GM23338 (cell line): ENCODE measurements around the gene TLE3. TPM values are rescaled to one million over a fixed set of nuclear protein-coding genes. Genes with fewer than 3 reads are reported as not detected.

Experiments used
- ATAC-seq: fragments of 200-7000 bp; cut with Tn5 transposase; 3 replicates; pipeline ENCODE4 v1.9.1; 2020
- DNase-seq: peaks from one replicate; pipeline ENCODE4 v3.0.0-alpha.2; 2015; ENCODE audit warnings: low spot score
- H2AFZ ChIP-seq: fragments of 200-600 bp; sonication (generic); 2 replicates; pipeline ENCODE4 v1.8.0; 2016; ENCODE audit warnings: antibody characterized with exemption, mild to moderate bottlenecking, moderate library complexity
- H3F3A ChIP-seq: fragments of 200-600 bp; sonication (generic); replicated peaks from 2 replicates; pipeline ENCODE4 v1.8.0; 2017; ENCODE audit warnings: antibody characterized with exemption, mixed run types, low read depth
- H3K27ac ChIP-seq: fragments of 200-600 bp; sonication (generic); 2 replicates; pipeline ENCODE4 v1.6.1; 2016; ENCODE audit warnings: low read depth
- H3K27me3 ChIP-seq: fragments of 200-600 bp; sonication (generic); 2 replicates; pipeline ENCODE4 v1.8.0; 2016; ENCODE audit warnings: mild to moderate bottlenecking, mixed run types, moderate library complexity; ENCODE audit not compliant: insufficient read depth
- H3K36me3 ChIP-seq: fragments of 200-600 bp; sonication (generic); 2 replicates; pipeline ENCODE4 v1.8.0; 2016; ENCODE audit warnings: mild to moderate bottlenecking; ENCODE audit not compliant: insufficient read depth
- H3K4me1 ChIP-seq: fragments of 200-600 bp; sonication (generic); 2 replicates; pipeline ENCODE4 v1.8.0; 2016; ENCODE audit warnings: mild to moderate bottlenecking, moderate library complexity; ENCODE audit not compliant: insufficient read depth
- H3K4me2 ChIP-seq: fragments of 200-600 bp; sonication (generic); 2 replicates; pipeline ENCODE4 v1.7.1; 2017; ENCODE audit warnings: mixed run types
- H3K4me3 ChIP-seq: fragments of 200-600 bp; sonication (generic); 2 replicates; pipeline ENCODE4 v1.6.1; 2016; ENCODE audit warnings: mixed run types
- H3K79me2 ChIP-seq: fragments of 200-600 bp; sonication (generic); replicated peaks from 2 replicates; pipeline ENCODE4 v1.8.0; 2017; ENCODE audit warnings: mild to moderate bottlenecking; ENCODE audit not compliant: insufficient read depth
- H3K9me2 ChIP-seq: fragments of 200-600 bp; sonication (generic); 2 replicates; pipeline ENCODE4 v1.8.0; 2017; ENCODE audit not compliant: insufficient read depth
- H4K20me1 ChIP-seq: fragments of 200-600 bp; sonication (generic); replicated peaks from 2 replicates; pipeline ENCODE4 v1.8.0; 2017; ENCODE audit warnings: mild to moderate bottlenecking; ENCODE audit not compliant: insufficient read depth
- H3K27ac Mint-ChIP-seq: 2 replicates; pipeline ENCODE4 v1.8.0; 2020; ENCODE audit warnings: inconsistent platforms, mild to moderate bottlenecking, moderate library complexity, mixed read lengths
- H3K27me3 Mint-ChIP-seq: 3 replicates; pipeline ENCODE4 v1.8.0; 2022; ENCODE audit warnings: low read depth, mild to moderate bottlenecking, moderate library complexity, mixed read lengths, inconsistent platforms; ENCODE audit not compliant: insufficient read depth, poor library complexity
- H3K36me3 Mint-ChIP-seq: 3 replicates; pipeline ENCODE4 v1.8.0; 2021; ENCODE audit warnings: low read depth, mild to moderate bottlenecking, inconsistent platforms, moderate library complexity, mixed read lengths
- H3K4me1 Mint-ChIP-seq: 3 replicates; pipeline ENCODE4 v1.8.0; 2020; ENCODE audit warnings: mild to moderate bottlenecking, inconsistent platforms, mixed read lengths
- H3K4me3 Mint-ChIP-seq: 3 replicates; pipeline ENCODE4 v1.8.0; 2021; ENCODE audit warnings: moderate library complexity, mild to moderate bottlenecking, inconsistent platforms, mixed read lengths
- H3K9me3 Mint-ChIP-seq: 3 replicates; pipeline ENCODE4 v1.8.0; 2020; ENCODE audit warnings: moderate library complexity, mild to moderate bottlenecking, inconsistent platforms, mixed read lengths
- ETS1 ChIP-seq: IDR thresholded peaks from 2 replicates; pipeline ENCODE4 v1.6.1; 2016; ENCODE audit warnings: antibody characterized with exemption
- POLR2AphosphoS5 ChIP-seq: IDR thresholded peaks from 2 replicates; pipeline ENCODE4 v1.6.1; 2016; ENCODE audit warnings: antibody characterized with exemption, low read depth
- REST ChIP-seq: IDR thresholded peaks from one replicate; pipeline ENCODE4 v1.6.1; 2018; ENCODE audit warnings: antibody characterized with exemption; ENCODE audit not compliant: unreplicated experiment
- ZNF462 ChIP-seq: fragments of 250-450 bp; sonication (Bioruptor Pico); IDR thresholded peaks from 2 replicates; pipeline ENCODE4 v1.5.0; 2020; ENCODE audit warnings: mild to moderate bottlenecking, moderate library complexity
- polyA plus RNA-seq: library from polyadenylated mRNA; unstranded; fragments of >200 nt; fragmentation: Nextera tagmentation; extraction: Ambion mirVana; gene quantifications from 2 replicates; pipeline ENCODE4 v1.2.1, GENCODE V29; 2016
- total RNA-seq: library from RNA; depleted of rRNA; stranded (reverse); fragments of >200 nt; shearing (Covaris generic); gene quantifications from 2 replicates; pipeline ENCODE4 v1.2.3, GENCODE V29; 2014

TLE3 gene
- total and polyA plus RNA-seq, 2 experiments from 2014 or later, result 10.4 to 79.5 TPM

- ATAC-seq (no peak), DNase-seq (no peak)
- H3F3A ChIP-seq, result no peaks in the 10 kb centered on the region
- H3K9me3 Mint-ChIP-seq, result no peaks in the 10 kb centered on the region; the same call in 2 of the 3 replicates
- no peaks in the 10 kb centered on the region for H3K9me2 ChIP-seq
- H3K4me3 Mint-ChIP-seq, result no peak overlapping the region
- no peak overlapping the region for H3K4me2 ChIP-seq
- no peaks in the 10 kb centered on the region for H4K20me1 ChIP-seq
- no peaks in the 10 kb centered on the region for H3K79me2 ChIP-seq
- H3K27ac ChIP-seq, result no peak overlapping the region
- no peaks in the 10 kb centered on the region for H3K36me3 ChIP-seq
- H3K4me1 Mint-ChIP-seq, result peaks cover 47% of the 10 kb centered on the region
- no peaks in the 10 kb centered on the region for H3K36me3 Mint-ChIP-seq
- H3K4me1 ChIP-seq, result peaks cover 13% of the 10 kb centered on the region
- H3K27ac Mint-ChIP-seq, result no peak overlapping the region
- peaks cover 24% of the 10 kb centered on the region for H3K27me3 Mint-ChIP-seq
- H3K4me3 ChIP-seq, result no peak overlapping the region
- TF ChIP-seq REST (no peak), ZNF462 (CRISPR knock-in tag) (no peak), ETS1 (no peak), POLR2AphosphoS5 (no peak)
- H2AFZ ChIP-seq, result no peak overlapping the region
- no peaks in the 10 kb centered on the region for H3K27me3 ChIP-seq
These were observed 47.5 kb upstream of the TLE3 start for GRCh38 chr15:70145261-70145660.
